Skeletal muscle satellite cell (primary cell): ENCODE results near the gene PRRG3.

Experiments
- H3K27me3 ChIP-seq: 2 replicates; pipeline ENCODE4 v1.7.0; 2013; ENCODE audit warnings: low read length; ENCODE audit not compliant: control insufficient read depth, insufficient read depth
- H3K36me3 ChIP-seq: 2 replicates; pipeline ENCODE4 v1.7.0; 2013; ENCODE audit warnings: mild to moderate bottlenecking, control low read depth, low read length; ENCODE audit not compliant: insufficient read depth
- H3K4me1 ChIP-seq: 2 replicates; pipeline ENCODE4 v1.7.0; 2013; ENCODE audit warnings: low read length; ENCODE audit not compliant: control insufficient read depth, insufficient read depth
- H3K4me2 ChIP-seq: 2 replicates; pipeline ENCODE4 v1.7.0; 2013; ENCODE audit warnings: mild to moderate bottlenecking, low read length
- H3K4me3 ChIP-seq: 2 replicates; pipeline ENCODE4 v1.7.0; 2013; ENCODE audit warnings: low read length
- H3K9ac ChIP-seq: 2 replicates; pipeline ENCODE4 v1.7.0; 2013; ENCODE audit warnings: mild to moderate bottlenecking, low read depth, low read length, moderate library complexity
- H3K9me3 ChIP-seq: replicated peaks from 2 replicates; pipeline ENCODE4 v1.7.0; 2013; ENCODE audit warnings: mild to moderate bottlenecking, control low read depth, low read length

PRRG3 gene

DNA sequence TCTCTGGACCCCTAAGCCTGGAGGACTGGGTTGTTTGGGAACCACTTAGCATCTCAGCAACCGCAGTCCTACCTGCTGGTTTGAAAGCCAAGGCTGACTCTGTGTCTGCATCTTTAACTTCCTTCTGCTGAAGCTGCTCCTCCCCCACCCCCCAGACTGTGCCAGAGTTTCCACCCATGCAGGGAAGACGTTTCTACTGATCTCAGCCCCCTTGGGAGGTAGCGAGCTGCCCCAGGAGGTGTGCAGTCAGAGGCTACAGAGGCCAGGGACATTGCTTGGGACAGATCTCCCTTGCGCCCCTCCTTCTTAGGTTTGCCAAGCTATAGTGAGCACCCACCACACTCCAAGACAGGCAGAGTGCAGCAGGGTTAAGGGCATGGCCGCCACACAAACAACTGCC, 15.9 kb downstream of the PRRG3 start:
- Histone ChIP-seq H3K9ac (no peak overlapping the region), H3K36me3 (no peaks in the 10 kb centered on the region), H3K4me3 (no peak overlapping the region), H3K4me2 (no peak overlapping the region), H3K27me3 (no peaks in the 10 kb centered on the region), H3K9me3 (no peaks in the 10 kb centered on the region), H3K4me1 (no peaks in the 10 kb centered on the region)

DNA sequence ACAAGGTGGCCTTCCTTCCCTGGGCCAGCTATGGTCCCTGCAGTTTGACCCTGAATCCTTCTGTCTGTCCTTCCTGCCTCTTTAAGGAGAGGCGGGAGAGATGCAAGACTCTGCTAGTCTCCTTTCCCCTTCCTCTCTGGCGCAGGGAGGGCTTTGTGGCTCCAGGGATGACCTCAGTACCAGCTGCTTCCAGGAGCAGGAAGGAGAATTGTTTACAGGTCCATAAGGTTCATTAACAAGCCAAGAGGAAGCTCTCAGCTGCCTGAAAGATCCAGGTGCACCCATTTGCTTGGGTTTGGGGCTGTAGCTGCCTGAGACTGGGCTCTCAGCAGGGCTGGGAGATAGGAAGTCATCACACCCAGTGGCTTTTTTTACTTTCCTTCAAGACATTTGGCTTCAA, 16.5 kb downstream of the PRRG3 start:
- Histone ChIP-seq H3K4me3 (no peak overlapping the region), H3K27me3 (no peaks in the 10 kb centered on the region), H3K9me3 (no peaks in the 10 kb centered on the region), H3K36me3 (no peaks in the 10 kb centered on the region), H3K4me1 (no peaks in the 10 kb centered on the region), H3K9ac (no peak overlapping the region), H3K4me2 (no peak overlapping the region)

DNA sequence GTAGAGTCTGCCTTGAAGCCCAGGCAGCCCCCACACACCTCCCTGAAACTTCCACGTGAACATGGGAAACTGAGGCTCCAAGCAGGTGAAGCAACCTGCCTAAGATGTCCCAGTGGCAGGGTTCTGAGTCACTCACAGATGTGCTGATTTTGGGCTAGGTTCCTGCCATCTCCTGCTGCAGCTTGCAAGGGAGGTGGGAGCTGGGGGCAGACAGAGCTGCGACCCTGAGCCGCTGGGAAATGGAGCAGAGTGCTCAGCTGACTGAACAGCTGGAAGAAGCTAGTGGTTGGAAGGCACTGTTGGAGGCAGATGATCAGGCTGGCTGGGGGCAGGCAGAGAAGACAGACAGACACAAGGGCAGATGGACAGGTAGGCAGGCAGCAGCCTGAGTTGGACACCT, 17.0 kb downstream of the PRRG3 start:
- Histone ChIP-seq H3K4me2 (no peak overlapping the region), H3K36me3 (no peaks in the 10 kb centered on the region), H3K9ac (no peak overlapping the region), H3K4me3 (no peak overlapping the region), H3K9me3 (no peaks in the 10 kb centered on the region), H3K4me1 (no peaks in the 10 kb centered on the region), H3K27me3 (no peaks in the 10 kb centered on the region)

DNA sequence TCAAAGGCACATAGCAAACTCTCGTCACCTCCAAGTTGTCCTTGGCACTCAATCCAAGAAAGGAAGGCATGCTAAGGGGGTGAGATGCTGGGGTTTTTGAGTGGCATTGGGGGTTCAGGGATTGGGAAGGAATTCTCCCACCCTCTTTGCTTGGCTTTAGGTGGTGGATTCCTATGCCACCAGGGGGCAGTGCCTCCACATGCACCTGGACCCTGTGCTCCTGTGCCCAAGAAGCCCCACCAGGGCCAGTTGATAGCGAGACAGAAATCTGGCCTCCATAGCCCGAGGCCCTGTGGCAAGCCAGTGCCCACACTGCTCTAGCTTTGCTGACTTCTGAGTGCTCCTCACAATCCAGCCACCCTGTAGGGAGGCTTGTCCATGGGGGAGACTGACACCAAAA, 18.6 kb downstream of the PRRG3 start:
- H3K36me3 ChIP-seq: no peaks in the 10 kb centered on the region
- no peak overlapping the region for H3K4me3 ChIP-seq
- H3K4me1 ChIP-seq: no peaks in the 10 kb centered on the region
- H3K9me3 ChIP-seq: no peaks in the 10 kb centered on the region
- H3K4me2 ChIP-seq: no peak overlapping the region
- H3K27me3 ChIP-seq: no peaks in the 10 kb centered on the region
- H3K9ac ChIP-seq: no peak overlapping the region

DNA sequence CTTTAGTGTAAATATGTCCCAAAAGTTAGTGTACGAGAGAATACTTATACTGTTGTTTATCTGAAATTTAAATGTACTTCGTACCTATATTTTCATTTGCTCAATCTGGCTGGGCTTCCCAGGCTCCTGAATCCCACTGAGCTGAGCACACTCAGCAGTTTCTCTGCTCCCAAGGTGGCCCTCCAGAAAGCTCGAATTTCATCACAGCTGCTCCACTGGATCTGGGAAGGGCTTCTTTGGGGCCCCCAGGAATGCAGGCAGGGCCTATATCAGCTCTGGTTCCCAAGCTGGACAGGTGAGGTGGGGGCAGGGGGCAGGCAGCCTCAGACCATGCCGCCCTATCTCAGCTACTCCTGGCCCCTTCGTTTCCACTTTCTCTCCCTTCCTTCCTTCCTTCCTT, 19.1 kb downstream of the PRRG3 start:
- no peaks in the 10 kb centered on the region for H3K36me3 ChIP-seq
- no peaks in the 10 kb centered on the region for H3K27me3 ChIP-seq
- no peaks in the 10 kb centered on the region for H3K4me1 ChIP-seq
- no peak overlapping the region for H3K4me2 ChIP-seq
- H3K4me3 ChIP-seq: no peak overlapping the region
- no peaks in the 10 kb centered on the region for H3K9me3 ChIP-seq
- H3K9ac ChIP-seq: no peak overlapping the region

DNA sequence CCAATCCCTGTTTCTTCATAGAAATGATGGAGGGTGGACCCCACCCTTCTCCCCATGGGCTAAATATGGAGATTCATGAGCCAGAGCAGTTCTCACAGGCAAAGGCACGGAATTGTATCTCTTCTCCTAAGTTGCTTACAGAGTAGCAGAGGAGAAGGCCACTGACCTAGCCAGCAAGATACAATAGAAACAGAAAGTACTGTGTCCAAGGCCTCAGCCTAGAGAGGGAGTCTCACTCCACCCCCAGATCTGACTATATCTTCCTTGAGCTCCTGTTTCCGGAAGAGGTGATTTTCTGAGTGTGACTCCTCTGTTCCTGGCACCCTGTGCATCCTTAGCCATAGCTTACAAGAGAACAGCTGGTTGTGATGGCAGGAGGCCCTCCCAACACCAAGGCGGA, 20.5 kb downstream of the PRRG3 start, which contains the start of gene FATE1:
Gene FATE1, plus strand, starts transcription at position 284 of the 400 bp plus-strand sequence. Its CDS starts 85 bp downstream, at position 369.
- no peaks in the 10 kb centered on the region for H3K9me3 ChIP-seq
- H3K9ac ChIP-seq: no peak within 1 kb of the TSS
- H3K4me2 ChIP-seq: no peak within 1 kb of the TSS
- H3K4me1 ChIP-seq: no peaks in the 10 kb centered on the region
- no peaks in the 10 kb centered on the region for H3K27me3 ChIP-seq
- no peaks in the 10 kb centered on the region for H3K36me3 ChIP-seq
- no peak within 1 kb of the TSS for H3K4me3 ChIP-seq

DNA sequence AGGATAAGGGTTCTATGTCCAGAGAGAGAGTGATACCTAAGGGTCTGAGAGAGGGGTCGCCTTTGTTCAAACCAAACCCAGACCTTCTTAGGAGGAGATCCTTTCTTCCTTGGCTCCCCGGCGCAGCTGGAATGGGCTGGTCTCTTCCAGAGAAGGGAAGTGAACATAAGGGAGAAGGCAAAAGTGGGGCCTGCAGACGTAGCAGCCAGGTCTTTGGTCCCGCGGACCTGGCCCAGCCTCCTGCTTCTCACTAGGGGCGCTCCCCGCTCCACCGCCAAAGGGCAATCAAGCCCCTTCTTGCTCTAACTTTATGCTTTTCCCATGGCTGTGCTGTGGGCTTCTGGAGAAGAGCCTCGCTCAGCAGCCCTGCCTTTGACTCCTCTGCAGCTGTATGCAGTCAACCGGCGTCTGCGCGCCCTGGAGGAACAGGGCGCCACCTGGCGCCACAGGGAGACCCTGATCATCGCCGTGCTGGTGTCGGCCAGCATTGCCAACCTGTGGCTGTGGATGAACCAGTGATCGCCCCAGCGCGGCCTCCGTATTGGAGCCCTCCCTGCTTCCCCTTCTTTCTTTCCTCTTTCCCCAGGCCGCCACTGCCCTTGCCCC, 27.1 kb downstream of the PRRG3 start:
- no peaks in the 10 kb centered on the region for H3K36me3 ChIP-seq
- no peak overlapping the region for H3K4me2 ChIP-seq
- H3K4me1 ChIP-seq: no peaks in the 10 kb centered on the region
- no peak overlapping the region for H3K9ac ChIP-seq
- no peak overlapping the region for H3K4me3 ChIP-seq
- H3K9me3 ChIP-seq: no peaks in the 10 kb centered on the region
- H3K27me3 ChIP-seq: no peaks in the 10 kb centered on the region

DNA sequence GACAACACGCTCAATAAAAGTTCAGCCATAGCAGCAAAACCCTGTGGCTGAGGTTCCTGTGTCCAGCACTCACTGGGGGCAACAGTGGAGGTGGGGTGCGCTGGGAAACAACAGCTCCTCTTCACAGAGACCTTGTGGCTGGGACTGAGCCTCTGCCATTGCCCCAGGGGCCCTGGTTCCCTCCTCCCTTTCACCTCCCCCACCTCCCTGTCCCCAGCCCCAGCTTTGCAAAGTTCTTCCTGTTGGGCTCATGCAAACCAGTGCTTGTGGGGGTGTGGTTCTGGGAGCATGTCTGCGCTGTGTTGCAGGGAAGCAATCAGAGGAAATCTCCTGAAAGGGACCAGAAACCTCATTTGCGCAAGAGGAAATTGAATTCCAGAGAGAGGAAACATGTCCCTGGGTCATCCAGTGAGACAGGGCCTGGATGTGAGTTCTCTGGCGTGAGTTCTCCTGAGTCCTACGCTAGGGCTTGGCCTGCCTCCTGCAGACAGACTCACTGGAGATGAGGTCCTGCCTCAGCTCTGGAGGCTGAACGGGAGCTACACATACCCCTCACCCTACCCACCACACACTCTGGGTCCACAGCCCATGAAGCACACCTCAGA, 28.0 kb downstream of the PRRG3 start:
- Histone ChIP-seq H3K9ac (no peak overlapping the region), H3K9me3 (no peaks in the 10 kb centered on the region), H3K36me3 (no peaks in the 10 kb centered on the region), H3K4me2 (no peak overlapping the region), H3K27me3 (no peaks in the 10 kb centered on the region), H3K4me3 (no peak overlapping the region), H3K4me1 (no peaks in the 10 kb centered on the region)

DNA sequence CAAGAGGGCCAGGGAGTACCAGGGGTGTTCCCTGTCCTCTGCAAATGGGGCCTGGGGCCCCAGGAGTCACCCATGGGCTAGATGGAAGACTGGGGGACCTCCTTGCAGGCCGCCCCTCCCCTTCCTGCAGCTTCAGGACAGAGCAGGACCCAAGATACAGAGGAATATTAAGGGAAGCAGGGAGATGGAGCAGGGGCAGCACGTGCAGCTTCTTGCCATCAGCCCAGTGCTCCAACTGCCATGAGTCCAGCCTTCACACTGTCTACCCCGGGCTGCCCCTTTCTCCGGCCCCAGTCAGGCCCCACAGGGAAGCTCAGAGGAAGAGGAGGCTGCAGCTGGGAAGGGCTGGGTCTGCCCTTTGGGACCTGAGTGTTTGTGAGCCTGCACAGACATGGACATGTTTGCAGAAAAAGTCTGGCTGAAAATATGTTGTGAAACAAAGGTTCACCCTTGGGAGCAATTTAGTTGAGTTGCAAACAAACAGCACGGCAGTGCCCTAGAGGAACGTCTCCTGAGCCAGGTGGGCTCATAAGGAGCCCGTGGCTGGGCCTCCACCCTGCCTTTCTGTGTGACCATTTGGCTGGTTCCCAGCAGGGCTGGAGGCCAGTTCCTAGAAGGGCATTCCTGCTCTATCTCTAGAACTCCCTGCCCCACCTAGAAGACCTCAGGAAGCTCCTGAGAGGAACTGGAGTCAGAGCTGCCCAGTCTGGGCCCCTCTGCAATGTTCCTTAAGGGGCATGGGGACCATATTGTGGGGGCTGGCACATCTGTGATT, 29.5 kb downstream of the PRRG3 start:
- Histone ChIP-seq H3K9me3 (no peaks in the 10 kb centered on the region), H3K4me1 (no peaks in the 10 kb centered on the region), H3K36me3 (no peaks in the 10 kb centered on the region), H3K9ac (no peak overlapping the region), H3K27me3 (no peaks in the 10 kb centered on the region), H3K4me2 (no peak overlapping the region), H3K4me3 (no peak overlapping the region)

DNA sequence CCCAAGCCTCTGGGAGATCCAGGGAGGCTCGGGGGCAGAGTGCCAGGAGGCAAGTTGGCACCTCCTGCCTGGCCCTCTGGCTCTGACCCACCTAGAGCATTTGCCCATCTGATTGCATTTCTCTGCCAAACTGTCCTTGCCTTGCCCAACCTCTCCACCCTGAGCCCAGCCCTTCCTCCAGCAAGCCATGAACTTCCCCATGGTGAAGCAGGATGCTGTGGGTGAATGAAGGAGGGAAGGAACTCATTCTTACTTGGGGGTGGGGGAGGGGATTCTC, 30.0 kb downstream of the PRRG3 start:
- H3K9me3 ChIP-seq: no peaks in the 10 kb centered on the region
- no peaks in the 10 kb centered on the region for H3K36me3 ChIP-seq
- H3K4me1 ChIP-seq: no peaks in the 10 kb centered on the region
- H3K9ac ChIP-seq: no peak overlapping the region
- H3K4me3 ChIP-seq: no peak overlapping the region
- H3K4me2 ChIP-seq: no peak overlapping the region
- H3K27me3 ChIP-seq: no peaks in the 10 kb centered on the region

DNA sequence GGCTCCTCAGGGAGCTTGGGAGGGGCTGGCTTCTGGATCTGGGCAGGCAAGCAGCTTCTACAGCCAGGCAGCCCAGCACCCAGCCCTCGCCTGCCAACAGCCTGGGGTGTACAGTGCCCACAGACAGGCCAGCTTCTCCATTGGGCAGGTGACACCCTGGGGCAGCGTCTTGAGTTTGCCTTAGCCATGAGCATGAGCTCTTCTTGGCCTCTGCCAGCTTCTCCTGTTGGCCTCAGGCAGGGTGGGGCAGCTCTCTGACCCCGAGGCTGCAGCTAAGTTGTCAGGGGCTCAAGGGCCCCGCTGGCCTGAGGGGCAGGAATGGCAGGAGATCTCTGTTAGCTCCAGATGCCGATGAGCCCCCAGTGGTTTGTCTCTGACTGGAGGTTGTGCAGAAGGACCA, 31.5 kb downstream of the PRRG3 start:
- H3K9me3 ChIP-seq: no peaks in the 10 kb centered on the region
- no peaks in the 10 kb centered on the region for H3K4me1 ChIP-seq
- H3K9ac ChIP-seq: no peak overlapping the region
- no peaks in the 10 kb centered on the region for H3K36me3 ChIP-seq
- H3K4me3 ChIP-seq: no peak overlapping the region
- H3K4me2 ChIP-seq: no peak overlapping the region
- no peaks in the 10 kb centered on the region for H3K27me3 ChIP-seq

DNA sequence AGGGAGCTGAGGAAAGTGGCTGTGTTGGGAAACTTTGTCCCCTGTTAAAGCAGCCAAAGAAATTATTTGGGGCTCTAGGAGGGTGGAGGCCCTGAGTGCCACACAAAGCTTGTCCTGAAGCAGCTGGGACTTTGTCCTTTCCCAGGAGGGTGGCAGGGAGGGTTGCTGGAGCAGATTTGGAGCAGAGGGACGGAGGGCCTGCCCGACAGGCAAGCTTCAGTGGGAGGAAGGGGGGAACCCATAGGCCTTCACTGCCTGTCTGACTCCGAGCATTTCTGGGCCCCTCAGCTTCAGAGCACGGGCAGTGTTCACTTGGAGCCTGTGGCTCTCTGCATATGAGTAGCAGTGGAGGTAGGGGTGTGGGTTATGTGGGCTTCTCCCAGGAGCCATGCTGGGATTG, 32.1 kb downstream of the PRRG3 start:
- no peaks in the 10 kb centered on the region for H3K36me3 ChIP-seq
- no peak overlapping the region for H3K9ac ChIP-seq
- no peak overlapping the region for H3K4me3 ChIP-seq
- H3K27me3 ChIP-seq: no peaks in the 10 kb centered on the region
- no peak overlapping the region for H3K4me2 ChIP-seq
- no peaks in the 10 kb centered on the region for H3K4me1 ChIP-seq
- no peaks in the 10 kb centered on the region for H3K9me3 ChIP-seq
